ENCODE data around the gene SRP54.

GRCh38 chr14:34971801-34972200 lies 11.0 kb upstream of the SRP54 start:
- TF ChIP-seq MAX (CRISPR knock-in tag; IDR thresholded peaks at IDR 0.05) (no peak), CTCF (IDR thresholded peaks at IDR 0.05) (no peak), AR (CRISPR knock-in tag; IDR thresholded peaks at IDR 0.05) (no peak), ATF2 (CRISPR knock-in tag; IDR thresholded peaks at IDR 0.05; ENCODE audit: borderline replicate concordance, low read depth) (no peak), TEAD1 (CRISPR knock-in tag; IDR thresholded peaks at IDR 0.05) (no peak), IRF2 (CRISPR knock-in tag; IDR thresholded peaks at IDR 0.05; ENCODE audit: borderline replicate concordance, low read depth) (no peak), ELF4 (CRISPR knock-in tag; IDR thresholded peaks at IDR 0.05; ENCODE audit: low read depth) (no peak), MXD4 (CRISPR knock-in tag; IDR thresholded peaks at IDR 0.05; ENCODE audit: borderline replicate concordance) (no peak), OVOL2 (CRISPR knock-in tag; IDR thresholded peaks at IDR 0.05; ENCODE audit: borderline replicate concordance) (no peak), ZNF532 (CRISPR knock-in tag; IDR thresholded peaks at IDR 0.05; ENCODE audit: borderline replicate concordance) (no peak), NFE2L1 (CRISPR knock-in tag; IDR thresholded peaks at IDR 0.05) (no peak), ZNF281 (CRISPR knock-in tag; IDR thresholded peaks at IDR 0.05) (no peak), PRDM15 (CRISPR knock-in tag; IDR thresholded peaks at IDR 0.05) (no peak), EMX1 (CRISPR knock-in tag; IDR thresholded peaks at IDR 0.05) (no peak)
